ENCODE data around the gene PSTPIP1.

Gene PSTPIP1

GRCh38 chr15:77018796-77019505, 24.0 kb downstream of the PSTPIP1 start:
- no peak for DNase-seq (ENCODE audit: low read depth in 3 of 3)

DNA sequence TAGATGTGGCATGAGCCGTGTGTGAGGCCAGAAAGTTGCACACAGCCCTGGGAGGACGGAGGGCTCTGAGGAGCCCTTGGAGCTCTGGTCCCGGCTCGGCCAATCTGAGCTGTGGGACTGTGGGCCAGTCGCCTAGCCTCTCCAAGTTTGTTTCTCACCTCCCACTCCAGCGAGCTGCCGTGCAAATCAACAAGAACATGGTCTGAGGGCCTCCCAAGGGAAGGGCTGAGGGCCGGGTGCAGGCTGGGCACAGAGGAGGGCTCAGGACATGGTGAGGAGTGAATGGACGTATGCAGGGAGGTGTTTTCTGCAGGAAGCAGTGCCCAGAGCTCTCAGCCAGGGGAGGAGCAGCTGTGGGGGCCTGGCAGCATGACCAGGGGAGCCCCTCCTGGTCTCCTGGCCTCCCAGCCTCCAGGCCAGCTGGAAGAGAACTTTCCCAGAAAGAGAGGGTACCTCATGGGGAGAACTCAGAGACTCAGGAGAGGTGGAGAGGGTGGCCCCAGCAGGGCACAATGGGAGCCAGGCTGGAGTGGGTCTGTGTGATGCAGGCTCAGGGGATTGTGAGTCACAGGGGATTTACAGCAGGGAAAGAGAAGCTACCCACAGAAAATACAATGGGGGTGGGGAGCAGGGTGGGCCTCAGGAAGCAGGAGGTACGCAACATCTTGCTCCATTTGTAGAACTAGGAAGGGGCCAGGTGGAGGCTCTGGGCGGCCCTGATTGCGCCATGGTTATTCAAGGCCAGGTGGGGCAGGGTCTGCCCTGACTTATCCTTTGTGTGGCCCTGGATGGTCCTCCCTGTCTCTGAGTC, 24.8 kb downstream of the PSTPIP1 start:
- DNase-seq (ENCODE audit: low read depth in 3 of 3): peak in 1 of 3 experiments; percentile 53

GRCh38 chr15:77020348-77021087, 25.6 kb downstream of the PSTPIP1 start:
- DNase-seq (ENCODE audit: low read depth in 3 of 3): no peak

GRCh38 chr15:77021088-77021481, 26.2 kb downstream of the PSTPIP1 start:
- DNase-seq (ENCODE audit: low read depth in 3 of 3): no peak

DNA sequence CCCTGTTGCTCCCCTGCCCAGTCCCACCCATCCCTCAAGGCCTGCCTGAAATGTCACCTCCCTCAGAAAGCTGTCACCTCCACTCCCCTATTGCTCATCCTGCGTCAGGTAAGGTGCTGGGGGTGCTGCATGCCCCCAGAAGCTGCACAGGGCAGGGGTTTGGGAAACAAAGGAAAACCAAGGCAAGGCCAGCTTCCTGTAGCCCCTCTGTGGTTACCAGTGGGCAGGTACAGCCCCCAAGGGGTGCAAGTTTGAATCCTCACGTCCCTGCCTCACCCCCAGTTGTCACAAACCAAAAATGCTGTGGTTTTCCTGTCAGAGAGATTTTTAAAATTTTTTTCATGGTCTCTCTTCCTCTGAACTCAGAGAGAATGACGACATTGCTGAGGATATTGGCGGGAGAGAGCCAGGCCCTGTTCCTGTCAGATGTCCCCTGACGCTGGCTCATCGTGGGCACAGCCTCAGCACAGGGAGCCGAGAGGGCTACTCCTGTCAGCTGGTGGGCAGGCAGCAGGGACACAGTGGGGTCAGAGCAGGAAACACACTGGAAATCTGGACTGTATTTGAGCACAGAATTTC, 27.0 kb downstream of the PSTPIP1 start:
- DNase-seq (ENCODE audit: low read depth in 3 of 3): peak in 1 of 3 experiments; percentile 49

DNA sequence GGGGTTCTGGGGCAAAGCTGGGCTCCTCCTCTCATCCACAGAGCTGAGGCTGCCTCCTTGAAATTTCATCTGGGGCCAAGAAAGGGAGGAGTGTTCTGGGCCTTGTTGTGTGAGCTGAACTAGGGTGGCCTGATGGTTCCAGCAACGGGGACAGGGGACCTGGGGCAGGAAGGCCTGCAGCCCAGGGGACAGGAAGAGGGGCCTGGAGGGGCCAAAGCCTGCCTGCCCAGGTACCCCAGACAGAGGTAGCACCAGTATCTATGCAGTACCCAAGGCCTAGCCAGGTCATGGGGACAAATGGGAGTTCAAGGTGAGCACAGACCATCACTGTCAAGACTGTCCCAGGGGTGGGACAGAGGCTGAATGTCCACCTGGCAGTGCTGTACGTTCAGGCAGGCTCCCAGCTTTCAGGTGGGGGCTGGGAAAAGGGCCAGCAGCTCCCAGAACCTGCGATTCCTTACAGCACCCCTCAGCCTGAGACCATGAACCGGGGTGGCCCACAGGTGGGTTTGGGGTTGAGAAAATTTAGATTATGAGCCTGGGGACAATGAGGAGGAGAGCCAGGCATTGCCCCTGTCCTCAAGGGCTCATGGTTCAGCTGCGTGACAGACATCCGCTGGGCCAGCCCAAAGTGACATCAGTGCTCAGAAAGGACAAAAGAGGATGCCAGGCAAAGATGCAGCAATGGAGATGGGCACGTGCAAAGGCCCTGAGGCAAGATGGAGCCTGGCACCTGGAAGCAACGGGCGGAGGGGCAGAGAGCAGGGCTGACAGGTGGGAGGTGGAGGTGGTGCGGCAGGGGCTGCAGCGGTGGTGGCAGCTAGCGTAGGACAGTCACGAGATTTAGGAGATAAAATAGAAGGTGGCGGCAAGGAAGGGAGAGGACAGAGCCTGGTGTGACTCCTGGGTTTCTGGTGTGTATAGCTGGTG, 28.0 kb downstream of the PSTPIP1 start:
- DNase-seq (ENCODE audit: low read depth in 3 of 3): no peak

- DNase-seq (ENCODE audit: low read depth in 3 of 3): no peak
Observed at GRCh38 chr15:77023576-77024272, 28.8 kb downstream of the PSTPIP1 start.

GRCh38 chr15:77024273-77025082, 29.6 kb downstream of the PSTPIP1 start:
- DNase-seq (ENCODE audit: low read depth in 3 of 3): peak; percentile 42 to 64 (median 48)

DNA sequence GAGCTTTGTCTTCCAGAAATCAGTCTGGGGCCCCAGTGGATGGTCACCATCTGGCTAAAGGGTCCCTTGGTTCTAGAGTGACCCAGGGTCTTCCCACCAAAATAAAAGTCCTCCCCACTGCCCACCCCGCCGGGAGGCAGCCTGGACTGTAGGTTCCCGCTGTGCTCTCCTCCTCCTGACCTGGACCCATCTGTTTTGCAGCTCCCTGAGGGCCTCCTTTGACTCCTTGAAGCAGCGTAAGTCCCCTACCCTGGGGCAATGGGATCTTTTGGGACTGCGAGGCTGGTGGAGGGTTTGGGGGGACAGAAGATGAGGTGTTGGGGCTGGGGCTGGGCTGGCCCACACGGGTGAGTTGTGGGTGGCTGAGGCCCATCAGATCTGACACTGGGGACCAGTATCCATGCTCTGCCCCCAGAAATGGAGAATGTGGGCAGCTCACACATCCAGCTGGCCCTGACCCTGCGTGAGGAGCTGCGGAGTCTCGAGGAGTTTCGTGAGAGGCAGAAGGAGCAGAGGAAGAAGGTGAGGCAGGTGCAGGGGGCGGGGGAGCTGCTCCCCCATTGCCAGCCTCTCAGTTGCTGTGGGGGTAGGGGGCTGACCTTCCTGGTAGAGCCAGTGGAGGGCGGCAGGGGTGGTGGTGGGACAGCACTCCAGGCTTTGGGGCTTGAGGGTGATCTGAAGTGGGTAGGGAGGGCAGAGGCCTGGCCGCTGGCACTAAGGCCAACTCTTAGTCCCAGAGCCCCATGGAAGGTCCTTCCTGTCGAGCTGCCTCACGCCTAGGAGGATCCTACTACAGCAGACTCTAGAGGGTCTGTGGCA, 30.4 kb downstream of the PSTPIP1 start:
- DNase-seq (ENCODE audit: low read depth in 3 of 3): no peak

- DNase-seq (ENCODE audit: low read depth in 3 of 3): no peak
Observed at GRCh38 chr15:77025941-77026411, 31.1 kb downstream of the PSTPIP1 start.

DNA sequence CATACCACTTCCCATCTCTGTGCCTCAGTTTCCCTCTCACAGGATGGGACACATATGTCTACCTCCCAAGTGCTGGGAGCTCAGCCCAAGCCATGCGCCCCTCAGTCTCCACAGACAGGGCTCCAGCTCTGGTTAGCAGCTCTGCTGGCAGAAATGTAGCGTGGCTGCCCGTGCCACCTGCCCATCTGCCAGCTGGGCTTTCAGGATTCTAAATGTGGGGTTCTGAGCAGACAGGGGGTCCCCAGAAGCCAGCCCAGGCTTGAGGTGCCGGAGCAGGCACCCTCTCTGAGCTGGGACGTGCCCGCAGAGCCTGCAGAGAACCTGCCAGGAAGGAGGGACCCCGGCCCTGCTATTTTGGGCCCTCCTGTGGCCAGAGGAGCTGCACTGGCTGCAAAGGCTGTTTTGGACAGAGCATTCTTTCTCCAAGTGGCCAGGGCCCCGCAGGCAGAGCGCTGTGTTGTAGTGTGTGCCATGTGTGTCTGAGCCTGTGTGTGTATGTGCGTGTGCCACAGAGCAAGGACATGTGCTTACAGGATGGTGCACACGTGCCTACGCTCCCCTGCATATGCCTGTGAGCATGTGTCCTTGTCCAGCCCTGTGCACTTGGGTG, 31.7 kb downstream of the PSTPIP1 start:
- DNase-seq (ENCODE audit: low read depth in 3 of 3): no peak

GRCh38 chr15:77027111-77027696, 32.3 kb downstream of the PSTPIP1 start:
- DNase-seq (ENCODE audit: low read depth in 3 of 3): no peak

DNA sequence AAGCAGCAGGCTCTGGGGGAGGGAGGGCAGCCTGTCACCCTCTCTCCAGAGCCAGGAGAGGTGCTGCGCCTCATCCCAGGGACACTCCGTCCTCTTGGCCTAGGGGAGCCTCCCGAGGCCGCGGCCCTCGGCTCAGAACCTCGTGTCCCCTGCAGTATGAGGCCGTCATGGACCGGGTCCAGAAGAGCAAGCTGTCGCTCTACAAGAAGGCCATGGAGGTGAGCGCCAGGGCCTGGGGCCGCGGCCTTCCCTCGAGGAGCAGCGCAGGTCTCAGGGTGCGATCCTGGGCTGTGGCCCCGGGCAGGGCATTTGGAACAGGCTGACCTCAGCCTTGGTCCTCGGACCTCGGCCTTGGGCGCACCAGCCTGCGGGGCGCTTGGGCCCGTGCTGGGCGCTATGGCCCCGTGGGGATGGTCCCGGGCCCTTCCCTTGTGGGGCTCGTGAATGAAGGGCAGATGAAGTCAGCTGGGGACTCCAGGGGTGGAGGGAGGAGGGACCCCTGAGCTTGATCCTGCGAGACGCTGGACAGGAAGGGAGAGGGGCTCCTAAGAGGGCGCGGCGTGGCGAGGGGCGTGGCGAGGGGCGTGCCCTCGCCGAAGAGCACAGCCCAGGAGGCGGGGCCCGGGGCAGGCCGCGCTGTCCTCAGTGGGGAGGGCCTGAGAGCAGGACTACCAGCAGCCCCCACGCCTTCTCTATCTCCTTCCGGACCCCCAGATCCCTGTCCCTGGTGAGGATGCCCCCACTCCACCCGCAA, 32.9 kb downstream of the PSTPIP1 start:
- DNase-seq (ENCODE audit: low read depth in 3 of 3): no peak

DNA sequence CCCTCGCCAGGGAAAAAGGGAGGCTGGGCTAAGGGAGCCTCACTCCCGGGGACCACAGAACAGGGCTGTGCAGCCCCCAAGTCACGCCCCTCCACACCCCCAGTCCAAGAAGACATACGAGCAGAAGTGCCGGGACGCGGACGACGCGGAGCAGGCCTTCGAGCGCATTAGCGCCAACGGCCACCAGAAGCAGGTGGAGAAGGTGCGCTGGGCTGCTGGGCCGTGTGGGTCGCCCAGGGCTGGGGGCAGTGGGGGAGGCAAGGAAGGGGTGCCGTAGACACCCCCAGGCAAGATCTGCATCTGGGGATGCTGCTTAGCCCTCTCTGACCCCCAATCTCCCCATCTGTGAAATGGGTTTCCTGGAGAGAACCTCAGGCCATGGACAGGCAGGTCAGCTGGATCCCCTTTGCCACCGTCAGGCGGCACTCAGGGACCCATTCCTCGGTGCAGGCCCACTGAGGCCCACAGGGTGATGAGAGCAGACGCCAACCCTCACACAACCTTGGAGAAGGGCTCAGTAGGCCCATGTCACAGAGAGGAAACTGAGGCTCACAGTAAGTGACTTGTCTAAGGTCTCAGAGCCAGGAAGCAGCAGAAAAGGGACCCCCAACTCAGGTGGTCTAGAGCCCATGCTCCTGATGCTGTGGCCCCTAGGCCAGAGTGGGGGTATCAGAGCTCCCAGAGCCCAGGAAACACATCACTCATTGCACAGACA, 33.7 kb downstream of the PSTPIP1 start:
- DNase-seq (ENCODE audit: low read depth in 3 of 3): no peak

GRCh38 chr15:77029166-77030047, 34.5 kb downstream of the PSTPIP1 start:
- DNase-seq (ENCODE audit: low read depth in 3 of 3): no peak

All from stimulated activated CD4-positive, alpha-beta T cell treated with anti-CD3 and anti-CD28 coated beads, TNF-alpha, amount 100 ng/mL, for 24 hours (primary cell).